Osteocyte (in vitro differentiated cells): Measurements from ENCODE around the gene CCDC13. TPM values are rescaled to one million over a fixed set of nuclear protein-coding genes. Genes with fewer than 3 reads are reported as not detected.

Experiments used
- DNase-seq: peaks from one replicate; pipeline ENCODE4 v3.0.0; 2021; ENCODE audit warnings: mixed read lengths; ENCODE audit not compliant: unreplicated experiment; ENCODE audit errors: extremely low spot score
- H3K27ac Mint-ChIP-seq: one replicate; pipeline ENCODE4 v1.8.0; 2021; ENCODE audit warnings: mild to moderate bottlenecking, mixed read lengths; ENCODE audit not compliant: unreplicated experiment
- H3K27me3 Mint-ChIP-seq: one replicate; pipeline ENCODE4 v1.8.0; 2021; ENCODE audit warnings: mixed read lengths; ENCODE audit not compliant: unreplicated experiment
- H3K36me3 Mint-ChIP-seq: one replicate; pipeline ENCODE4 v1.8.0; 2021; ENCODE audit warnings: mixed read lengths; ENCODE audit not compliant: unreplicated experiment
- H3K4me1 Mint-ChIP-seq: one replicate; pipeline ENCODE4 v1.8.0; 2021; ENCODE audit warnings: mixed read lengths; ENCODE audit not compliant: unreplicated experiment
- H3K4me3 Mint-ChIP-seq: one replicate; pipeline ENCODE4 v1.8.0; 2021; ENCODE audit warnings: mild to moderate bottlenecking, moderate library complexity, mixed read lengths; ENCODE audit not compliant: unreplicated experiment
- H3K9me3 Mint-ChIP-seq: one replicate; pipeline ENCODE4 v1.8.0; 2021; ENCODE audit warnings: mixed read lengths; ENCODE audit not compliant: unreplicated experiment
- total RNA-seq: library from RNA; stranded (reverse); gene quantifications from 2 replicates; pipeline ENCODE4 v1.2.1, GENCODE V29; 2021
- TF ChIP-seq, protein P1 (sequence below): fragments of 200-600 bp; sonication (generic); IDR thresholded peaks from 2 replicates; pipeline ENCODE4 v1.5.0; 2021; ENCODE audit warnings: antibody characterized with exemption, mild to moderate bottlenecking, moderate library complexity

The CCDC13 gene
- total RNA-seq, 1 donor from 2014 or later: 0.30 TPM

DNA sequence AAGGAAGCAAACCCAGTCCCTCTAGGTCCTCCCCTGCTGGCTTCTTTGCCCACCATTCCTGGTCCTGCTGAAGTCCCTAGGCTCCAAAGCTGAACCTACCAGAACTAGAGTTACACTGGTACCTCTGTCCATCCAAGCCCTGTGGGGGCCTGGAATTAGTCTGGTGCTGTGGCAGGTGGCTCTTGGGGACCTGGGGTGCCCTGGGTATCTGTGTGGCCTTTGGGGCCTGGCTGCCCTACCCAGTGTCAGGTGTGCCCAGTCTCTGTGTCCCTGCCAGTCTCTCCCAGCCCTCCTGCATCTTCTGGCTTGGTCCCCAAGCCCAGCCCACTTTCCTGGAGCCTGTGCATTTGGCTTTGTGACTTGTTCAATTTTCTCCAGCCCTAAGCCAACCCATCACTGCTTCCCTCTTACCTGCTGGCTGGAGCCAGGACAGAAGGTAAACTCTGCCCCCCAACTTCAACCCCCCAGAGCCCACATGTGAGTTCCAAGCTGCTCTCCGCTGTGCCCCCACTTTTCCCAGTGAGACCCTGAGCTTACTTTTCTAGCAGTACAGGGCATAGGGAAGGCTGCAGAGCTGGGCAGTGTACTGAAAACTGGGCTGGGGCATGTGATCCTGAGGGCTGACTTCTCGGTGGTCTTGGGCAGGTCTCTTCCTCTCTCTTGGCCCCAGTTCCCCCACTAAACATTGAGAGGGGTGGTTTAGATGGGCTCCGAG, 42.2 kb downstream of the CCDC13 start:
- no peaks in the 10 kb centered on the region for H3K4me1 Mint-ChIP-seq
- H3K36me3 Mint-ChIP-seq: no peaks in the 10 kb centered on the region
- H3K4me3 Mint-ChIP-seq: no peak overlapping the region
- peaks cover 25% of the 10 kb centered on the region for H3K27me3 Mint-ChIP-seq
- DNase-seq: peak; percentile 56
- H3K9me3 Mint-ChIP-seq: no peaks in the 10 kb centered on the region
- H3K27ac Mint-ChIP-seq: no peak overlapping the region
- TF ChIP-seq, protein P1, sequence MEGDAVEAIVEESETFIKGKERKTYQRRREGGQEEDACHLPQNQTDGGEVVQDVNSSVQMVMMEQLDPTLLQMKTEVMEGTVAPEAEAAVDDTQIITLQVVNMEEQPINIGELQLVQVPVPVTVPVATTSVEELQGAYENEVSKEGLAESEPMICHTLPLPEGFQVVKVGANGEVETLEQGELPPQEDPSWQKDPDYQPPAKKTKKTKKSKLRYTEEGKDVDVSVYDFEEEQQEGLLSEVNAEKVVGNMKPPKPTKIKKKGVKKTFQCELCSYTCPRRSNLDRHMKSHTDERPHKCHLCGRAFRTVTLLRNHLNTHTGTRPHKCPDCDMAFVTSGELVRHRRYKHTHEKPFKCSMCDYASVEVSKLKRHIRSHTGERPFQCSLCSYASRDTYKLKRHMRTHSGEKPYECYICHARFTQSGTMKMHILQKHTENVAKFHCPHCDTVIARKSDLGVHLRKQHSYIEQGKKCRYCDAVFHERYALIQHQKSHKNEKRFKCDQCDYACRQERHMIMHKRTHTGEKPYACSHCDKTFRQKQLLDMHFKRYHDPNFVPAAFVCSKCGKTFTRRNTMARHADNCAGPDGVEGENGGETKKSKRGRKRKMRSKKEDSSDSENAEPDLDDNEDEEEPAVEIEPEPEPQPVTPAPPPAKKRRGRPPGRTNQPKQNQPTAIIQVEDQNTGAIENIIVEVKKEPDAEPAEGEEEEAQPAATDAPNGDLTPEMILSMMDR: no peak

DNA sequence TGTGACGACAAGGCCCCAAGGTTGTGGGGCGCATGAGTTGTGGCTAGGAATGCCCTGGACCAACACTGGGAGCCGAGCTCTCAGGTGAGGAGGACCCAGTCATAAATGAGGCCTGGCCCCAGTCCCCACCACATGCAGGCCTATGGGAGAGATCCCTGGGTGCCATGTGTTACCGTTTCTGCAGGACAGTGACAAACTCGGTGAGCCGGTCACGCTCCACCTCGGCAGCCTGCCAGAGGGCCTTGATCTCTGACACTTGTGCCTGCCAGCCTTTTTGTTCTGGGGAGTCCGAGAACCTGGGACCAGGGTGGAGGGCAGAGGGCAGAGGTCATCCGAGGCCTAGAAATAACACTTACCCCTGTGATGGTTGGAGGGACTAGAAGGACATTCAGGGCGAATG, 42.8 kb downstream of the CCDC13 start:
- Mint-ChIP-seq H3K4me3 (no peak overlapping the region), H3K4me1 (no peaks in the 10 kb centered on the region), H3K27ac (no peak overlapping the region), H3K36me3 (no peaks in the 10 kb centered on the region), H3K9me3 (no peaks in the 10 kb centered on the region), H3K27me3 (peaks cover 30% of the 10 kb centered on the region)
- peak; percentile 73 for DNase-seq
- TF ChIP-seq, protein P1: no peak

GRCh38 chr3:42729404-42730145, 43.5 kb downstream of the CCDC13 start:
- H3K36me3 Mint-ChIP-seq: no peaks in the 10 kb centered on the region
- H3K27ac Mint-ChIP-seq: no peak overlapping the region
- H3K4me3 Mint-ChIP-seq: no peak overlapping the region
- peak; percentile 69 for DNase-seq
- no peaks in the 10 kb centered on the region for H3K9me3 Mint-ChIP-seq
- H3K27me3 Mint-ChIP-seq: peaks cover 31% of the 10 kb centered on the region
- H3K4me1 Mint-ChIP-seq: no peaks in the 10 kb centered on the region
- TF ChIP-seq, protein P1: no peak

DNA sequence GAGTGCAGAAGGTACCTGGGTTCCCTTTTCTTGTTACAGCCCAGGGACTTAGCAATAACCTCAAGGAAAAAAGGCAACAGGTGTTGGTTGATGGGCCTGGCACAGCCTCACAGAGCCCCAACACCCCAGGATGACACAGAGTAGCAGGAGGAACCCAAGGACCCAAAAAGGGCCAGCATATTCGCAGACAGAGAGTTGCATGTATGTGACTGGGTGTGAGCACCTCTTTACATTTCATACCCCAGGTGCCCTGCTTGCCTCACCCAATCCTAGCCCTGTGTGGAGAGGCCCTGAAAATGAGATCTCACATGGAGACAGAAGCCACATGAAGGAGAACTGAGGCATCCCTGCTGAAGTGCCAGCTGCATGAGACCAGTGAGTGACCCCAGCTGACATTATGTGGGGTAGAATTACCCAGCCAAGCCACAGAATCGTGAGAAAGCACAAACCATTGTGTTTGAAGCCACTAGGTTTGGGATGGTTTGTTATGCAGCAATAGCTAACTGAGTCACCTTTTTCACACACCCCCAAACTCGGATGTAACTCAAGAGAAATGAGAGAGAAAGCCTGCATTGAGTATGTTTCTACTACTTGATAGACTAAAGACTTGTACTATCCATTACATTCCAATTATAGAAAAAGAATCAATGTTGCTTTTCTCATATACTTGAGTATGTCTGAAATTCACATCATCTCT, 44.2 kb downstream of the CCDC13 start:
- TF ChIP-seq, protein P1: no peak
- H3K4me3 Mint-ChIP-seq: no peak overlapping the region
- peak; percentile 56 for DNase-seq
- H3K9me3 Mint-ChIP-seq: no peaks in the 10 kb centered on the region
- H3K4me1 Mint-ChIP-seq: no peaks in the 10 kb centered on the region
- H3K36me3 Mint-ChIP-seq: no peaks in the 10 kb centered on the region
- peaks cover 38% of the 10 kb centered on the region for H3K27me3 Mint-ChIP-seq
- no peak overlapping the region for H3K27ac Mint-ChIP-seq

GRCh38 chr3:42728056-42728455, 45.0 kb downstream of the CCDC13 start:
- no peaks in the 10 kb centered on the region for H3K36me3 Mint-ChIP-seq
- H3K27me3 Mint-ChIP-seq: peaks cover 44% of the 10 kb centered on the region
- no peak overlapping the region for H3K27ac Mint-ChIP-seq
- no peak overlapping the region for H3K4me3 Mint-ChIP-seq
- no peaks in the 10 kb centered on the region for H3K4me1 Mint-ChIP-seq
- H3K9me3 Mint-ChIP-seq: no peaks in the 10 kb centered on the region
- TF ChIP-seq, protein P1: no peak
- peak; percentile 57 for DNase-seq
